GM23248 (cell line): ENCODE data around the gene TGOLN2.

Experiments used
- EZH2 ChIP-seq: fragments of 200-600 bp; sonication (generic); IDR thresholded peaks from 2 replicates; pipeline ENCODE4 v1.6.1; 2018; ENCODE audit warnings: antibody characterized with exemption, mild to moderate bottlenecking; ENCODE audit not compliant: insufficient read depth, poor library complexity, severe bottlenecking
- EZH2phosphoT487 ChIP-seq: fragments of 200-600 bp; sonication (generic); IDR thresholded peaks from 2 replicates; pipeline ENCODE4 v1.6.1; 2018; ENCODE audit warnings: antibody characterized with exemption, moderate library complexity, mild to moderate bottlenecking, low read depth; ENCODE audit not compliant: insufficient read depth

DNA sequence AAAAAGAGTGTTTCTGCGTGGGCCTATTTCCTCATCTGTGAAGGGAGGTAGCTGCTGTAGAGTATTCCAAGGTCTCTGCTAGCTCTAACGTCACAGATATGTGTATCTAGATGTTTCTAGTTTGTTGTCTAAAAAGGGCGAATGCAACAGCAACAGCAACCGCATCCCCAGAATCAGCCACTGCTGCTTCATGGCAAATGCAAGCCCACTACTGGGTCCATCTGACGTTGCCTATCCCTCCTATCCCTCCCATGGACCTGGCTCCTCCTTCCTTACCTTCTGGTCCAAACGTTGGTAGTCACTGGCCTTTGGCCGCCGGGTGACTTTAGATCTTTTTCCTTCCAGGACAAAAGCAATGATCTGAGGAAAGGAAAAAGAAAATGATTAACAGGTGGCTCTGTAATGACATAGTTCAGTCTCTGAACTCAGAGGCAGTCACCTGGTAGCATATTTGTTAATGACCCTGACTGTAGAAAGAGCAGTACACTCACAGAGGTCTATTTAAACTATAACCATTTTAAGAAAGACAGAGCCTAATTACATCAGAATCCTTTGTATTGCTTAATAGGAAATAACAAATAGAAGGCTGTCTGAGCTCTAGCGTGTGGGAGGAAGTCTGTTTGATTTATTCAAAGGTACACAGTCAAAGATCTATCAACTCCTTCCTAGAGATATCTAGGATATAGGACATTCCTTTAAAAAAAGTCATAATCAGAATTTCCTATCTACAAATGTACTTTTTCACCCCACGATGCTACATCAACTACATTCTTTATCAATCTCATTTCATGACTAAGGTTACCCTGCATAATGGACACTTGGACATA, 2.9 kb downstream of the TGOLN2 start:
- TF ChIP-seq EZH2 = no peak
- no peak for TF ChIP-seq EZH2phosphoT487
